ENCODE results near the gene PTPRB. TPM values are rescaled to one million over a fixed set of nuclear protein-coding genes. Genes with fewer than 3 reads are reported as not detected.

PTPRB gene
- total RNA-seq, 1 donor from 2014 or later: 14.6 TPM

GRCh38 chr12:70467476-70467875 lies 169.8 kb downstream of the PTPRB start:
- ATAC-seq (no peak), DNase-seq (ENCODE audit: low spot score) (no peak)

- ATAC-seq (no peak), DNase-seq (ENCODE audit: low spot score) (no peak)
Measured at GRCh38 chr12:70466753-70467152, 170.5 kb downstream of the PTPRB start.
